HFFc6 (cell line): Measurements from ENCODE around the gene TNFSF18. TPM values are rescaled to one million over a fixed set of nuclear protein-coding genes. Genes with fewer than 3 reads are reported as not detected.

Experiments
- DNase-seq: peaks from one replicate; pipeline ENCODE4 v3.0.0-alpha.2; 2018
- H3K27ac Mint-ChIP-seq: 2 replicates; pipeline ENCODE4 v1.8.0; 2020; ENCODE audit warnings: mild to moderate bottlenecking, mixed read lengths
- H3K27me3 Mint-ChIP-seq: 2 replicates; pipeline ENCODE4 v1.8.0; 2021; ENCODE audit warnings: mild to moderate bottlenecking, moderate library complexity, mixed read lengths; ENCODE audit not compliant: insufficient read depth
- H3K36me3 Mint-ChIP-seq: 2 replicates; pipeline ENCODE4 v1.8.0; 2021; ENCODE audit warnings: low read depth, mixed read lengths
- H3K4me1 Mint-ChIP-seq: 2 replicates; pipeline ENCODE4 v1.8.0; 2020; ENCODE audit warnings: low read depth, mixed read lengths
- H3K4me3 Mint-ChIP-seq: 2 replicates; pipeline ENCODE4 v1.8.0; 2020; ENCODE audit warnings: mild to moderate bottlenecking, moderate library complexity, mixed read lengths
- H3K9me3 Mint-ChIP-seq: 2 replicates; pipeline ENCODE4 v1.8.0; 2020; ENCODE audit warnings: mild to moderate bottlenecking, mixed read lengths
- CTCF ChIP-seq: fragments of 200-600 bp; sonication (generic); IDR thresholded peaks from 2 replicates; pipeline ENCODE4 v1.5.0; 2021; ENCODE audit warnings: antibody characterized with exemption, mild to moderate bottlenecking
- total RNA-seq, 6 experiments: library from RNA; stranded (reverse); fragmentation: NEBNext Ultra II Directional; extraction: Animal tissue kit (Norgen Biotek cat#: 25700); gene quantifications; 2 replicates in 1 of 6; 3 replicates in 5 of 6; pipeline ENCODE4 v1.2.3, GENCODE V29; 2021

TNFSF18 gene
- total RNA-seq, 6 experiments from 2014 or later = 0.09 to 0.17 (median 0.12) TPM; not detected in 1

GRCh38 chr1:173012126-173012525 is 38.6 kb downstream of the TNFSF18 start:
- DNase-seq = no peak
- peaks cover 14% of the 10 kb centered on the region for H3K4me1 Mint-ChIP-seq
- 0 out of 2 replicates have a peak, but pooled peaks cover 5% of the 10 kb centered on the region for H3K36me3 Mint-ChIP-seq
- TF ChIP-seq CTCF = no peak
- no peaks in the 10 kb centered on the region for H3K9me3 Mint-ChIP-seq
- no peak overlapping the region for H3K27ac Mint-ChIP-seq
- H3K27me3 Mint-ChIP-seq = no peaks in the 10 kb centered on the region; the same call in 1 of the 2 replicates
- H3K4me3 Mint-ChIP-seq = no peak overlapping the region

DNA sequence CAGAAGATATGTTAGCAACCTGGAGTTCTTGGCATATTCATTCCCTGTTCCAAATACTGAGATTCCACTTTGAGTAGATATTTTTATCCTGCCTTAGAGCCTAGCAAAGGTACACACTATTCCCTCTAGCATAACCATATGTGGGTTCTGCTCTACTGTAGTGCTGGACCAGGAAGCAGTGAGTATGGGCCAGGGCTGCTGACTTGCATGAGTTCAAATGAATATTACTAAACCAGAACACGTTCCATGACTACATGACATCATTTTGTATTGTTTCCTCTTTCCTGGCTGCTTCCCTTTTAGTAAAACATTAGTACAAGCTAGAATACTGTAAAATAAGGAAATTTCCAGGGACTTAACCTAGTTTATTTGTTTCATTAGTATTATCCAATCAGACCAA is 41.1 kb downstream of the TNFSF18 start:
- H3K27me3 Mint-ChIP-seq = no peaks in the 10 kb centered on the region; the same call in 1 of the 2 replicates
- DNase-seq = no peak
- peaks cover 34% of the 10 kb centered on the region for H3K4me1 Mint-ChIP-seq
- no peak overlapping the region for H3K4me3 Mint-ChIP-seq
- H3K27ac Mint-ChIP-seq = no peak overlapping the region
- no peaks in the 10 kb centered on the region for H3K9me3 Mint-ChIP-seq
- 0 out of 2 replicates have a peak, but pooled peaks cover 5% of the 10 kb centered on the region for H3K36me3 Mint-ChIP-seq
- TF ChIP-seq CTCF = no peak

- no peak overlapping the region for H3K27ac Mint-ChIP-seq
- peaks cover 27% of the 10 kb centered on the region for H3K36me3 Mint-ChIP-seq
- H3K9me3 Mint-ChIP-seq = peaks cover 26% of the 10 kb centered on the region
- H3K27me3 Mint-ChIP-seq = no peaks in the 10 kb centered on the region; the same call in 1 of the 2 replicates
- DNase-seq = no peak
- peak; percentile 54 for TF ChIP-seq CTCF
- peaks cover 52% of the 10 kb centered on the region for H3K4me1 Mint-ChIP-seq
- H3K4me3 Mint-ChIP-seq = no peak overlapping the region
Observed at GRCh38 chr1:173005196-173005864, 45.4 kb downstream of the TNFSF18 start.

GRCh38 chr1:173002891-173003838 is 47.6 kb downstream of the TNFSF18 start:
- no peak for TF ChIP-seq CTCF
- Mint-ChIP-seq H3K4me3 (no peak overlapping the region), H3K9me3 (peaks cover 35% of the 10 kb centered on the region), H3K27ac (peak overlapping the region; percentile 72), H3K4me1 (peaks cover 50% of the 10 kb centered on the region), H3K27me3 (no peaks in the 10 kb centered on the region; the same call in 1 of the 2 replicates), H3K36me3 (peaks cover 46% of the 10 kb centered on the region)
- peak; percentile 53 for DNase-seq

DNA sequence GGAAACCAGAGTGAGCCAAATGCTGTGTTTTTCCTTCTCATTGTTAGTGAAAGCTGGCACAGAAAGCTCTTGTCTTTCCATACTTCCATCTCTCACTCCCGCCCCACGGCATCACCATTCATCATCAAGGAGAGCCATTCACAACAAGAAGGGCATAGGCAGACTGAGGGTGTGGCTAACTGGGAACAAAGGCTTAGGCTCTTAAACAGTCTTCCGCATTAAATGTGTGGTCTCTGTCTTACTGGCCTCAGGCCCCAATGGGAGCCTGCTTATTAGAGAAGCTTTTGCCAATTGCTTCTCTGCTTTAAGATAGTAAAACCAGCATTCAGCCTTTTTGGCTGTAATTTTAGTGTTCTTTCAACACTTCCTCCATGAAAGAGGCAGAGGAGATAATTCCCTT is 51.4 kb downstream of the TNFSF18 start:
- no peak for DNase-seq
- Mint-ChIP-seq H3K27ac (no peak overlapping the region), H3K9me3 (peaks cover 58% of the 10 kb centered on the region), H3K4me1 (peaks cover 53% of the 10 kb centered on the region), H3K27me3 (no peaks in the 10 kb centered on the region; the same call in none of the 2 replicates), H3K36me3 (peaks cover 60% of the 10 kb centered on the region), H3K4me3 (no peak overlapping the region)
- no peak for TF ChIP-seq CTCF
